Ovary (tissue), 9 donors: ENCODE data around the gene ATF6. TPM values are rescaled to one million over a fixed set of nuclear protein-coding genes. Genes with fewer than 3 reads are reported as not detected.

ENCODE experiments used
- DNase-seq, 5 donors: peaks; one replicate each; pipeline ENCODE4 v3.0.0-alpha.2; 2019 to 2020
- H3K27ac ChIP-seq, 2 donors: fragments of 200-600 bp; one replicate each; pipeline versions ENCODE4 v1.5.1 to v1.8.0; 2019 to 2022
- H3K27me3 ChIP-seq: fragments of 200-600 bp; one replicate; pipeline ENCODE4 v1.8.0; 2022
- H3K36me3 ChIP-seq: fragments of 200-600 bp; sonication (generic); one replicate; pipeline ENCODE4 v1.5.1; 2019
- H3K4me1 ChIP-seq: one replicate; pipeline ENCODE4 v1.8.1; 2013; ENCODE audit warnings: mild to moderate bottlenecking, moderate library complexity; ENCODE audit not compliant: insufficient read depth
- H3K4me3 ChIP-seq: fragments of 200-600 bp; sonication (generic); one replicate; pipeline ENCODE4 v1.5.1; 2017
- H3K9me3 ChIP-seq, 2 donors: fragments of 200-600 bp in 1 of 2; sonication (generic) in 1 of 2; one replicate each; pipeline versions ENCODE4 v1.5.1 to v1.8.1; 2013 to 2019; ENCODE audit warnings: mild to moderate bottlenecking in 1 of 2, moderate library complexity in 1 of 2
- EP300 ChIP-seq: sonication (generic); formaldehyde crosslinking; IDR thresholded peaks from one replicate; pipeline ENCODE4 v1.6.1; 2017; ENCODE audit warnings: antibody characterized with exemption
- POLR2A ChIP-seq: fragments of 450-650 bp; IDR thresholded peaks from one replicate; pipeline ENCODE4 v1.6.1; 2017; ENCODE audit warnings: antibody characterized with exemption, mild to moderate bottlenecking, moderate library complexity
- WGBS, 3 donors: extraction: QIAGEN DNeasy Blood & Tissue Kit in 1 of 3; methylation state at CpG; one replicate each; pipeline versions ENCODE4 v1.1.5 to v1.1.7; 2013 to 2017; 5-methylcytosine and 5-hydroxymethylcytosine counted together
- intact Hi-C, 4 donors: fragments of 100-400 bp; cut with DNase I; formaldehyde crosslinking; loops; one replicate each; pipeline versions ENCODE4 v1.11.0 to v1.15.1; 2022 to 2023
- polyA plus RNA-seq, 2 donors: library from polyadenylated mRNA; stranded (reverse); fragments of 200-250 nt in 1 of 2; fragments of 350-450 nt in 1 of 2; fragmentation: Illumina TruSeq in 1 of 2; extraction: RNeasy Lipid Tissue Mini Kit (QIAGEN cat#74804) in 1 of 2; gene quantifications; one replicate each; pipeline ENCODE4 v1.2.3, GENCODE V29; 2013 to 2014
- total RNA-seq, 7 donors: library from RNA; depleted of rRNA in 2 of 7; stranded (reverse); fragments of >200 nt in 2 of 7; fragmentation: NEBNext Ultra II Directional in 3 of 7; extraction: Animal tissue kit (Norgen Biotek cat#: 25700) in 3 of 7; gene quantifications; one replicate each; pipeline versions ENCODE4 v1.1.0 to v1.2.4, GENCODE V29; 2016 to 2023
- TF ChIP-seq, protein P1 (sequence below), 3 donors: fragments of 450-650 bp in 2 of 3; fragments of 200-600 bp in 1 of 3; IDR thresholded peaks; one replicate each; pipeline versions ENCODE4 v1.5.1 to v1.8.0; 2016 to 2022; ENCODE audit warnings: antibody characterized with exemption in 3 of 3, mild to moderate bottlenecking in 1 of 3
- donor health status: DM: no; HTN: no; CAD: no; lungs with moderate emphysema.
- donor health status: DM: no; HTN: no; CAD: no.
- donor health status: Bipolar disorder and iron deficiency.
- donor health status: DM: yes; HTN: yes; CAD: no.
- donor health status: DM: no; HTN: no; CAD: no.
- donor health status: DM: yes; HTN: yes; CAD: no.

The ATF6 gene
- total and polyA plus RNA-seq, 9 donors, result 7.9 to 31.3 (median 23.4) TPM

DNA sequence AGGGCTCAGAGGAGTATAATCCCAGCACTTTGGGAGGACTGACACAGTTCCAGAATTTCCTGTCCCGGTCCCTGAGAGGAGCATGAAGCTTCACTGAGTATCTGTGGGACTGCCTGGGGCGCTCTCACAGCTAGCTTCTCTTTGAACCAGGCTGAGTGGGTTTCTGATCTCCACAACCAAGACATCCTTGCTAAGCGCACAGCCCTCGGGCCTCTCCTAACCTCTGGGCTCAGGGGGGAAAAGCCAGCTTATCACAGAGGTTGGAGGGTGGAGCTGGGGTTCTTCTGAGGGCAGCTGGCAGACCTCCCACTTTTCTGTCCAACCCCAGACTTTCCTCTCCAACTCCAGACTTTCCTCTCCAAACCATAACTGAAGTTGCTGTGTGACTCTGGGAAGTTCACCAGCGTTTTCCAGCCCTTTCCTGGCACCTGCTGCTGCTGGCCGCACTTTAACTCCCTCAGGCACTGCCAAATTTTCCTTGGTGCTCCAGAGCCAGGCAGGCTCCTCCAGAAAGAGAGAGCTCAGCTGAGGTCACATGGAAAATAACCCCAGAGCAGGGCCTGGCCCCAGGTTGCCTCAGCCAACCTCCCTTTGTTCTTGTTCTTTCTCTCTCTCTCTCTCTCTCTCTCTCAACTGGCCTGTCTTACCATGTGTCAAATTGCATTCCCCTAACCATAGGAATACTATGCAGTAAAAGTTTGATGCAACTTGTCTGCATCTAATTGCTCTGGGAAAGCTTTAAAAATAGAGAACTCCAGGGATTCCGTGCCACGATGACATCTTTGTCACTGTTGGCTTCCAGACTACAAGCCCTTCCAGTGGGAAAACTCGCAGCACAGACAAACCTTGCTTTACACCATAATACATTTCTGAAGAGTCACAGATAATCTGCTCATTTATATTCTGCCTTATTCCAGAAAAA is 208.1 kb downstream of the ATF6 start:
- Histone ChIP-seq H3K4me1 (no peaks in the 10 kb centered on the region), H3K4me3 (no peak overlapping the region), H3K27me3 (no peaks in the 10 kb centered on the region), H3K27ac (no peak overlapping the region), H3K9me3 (no peaks in the 10 kb centered on the region), H3K36me3 (no peaks in the 10 kb centered on the region)
- intact Hi-C loops, result no loop called here
- TF ChIP-seq, protein P1, sequence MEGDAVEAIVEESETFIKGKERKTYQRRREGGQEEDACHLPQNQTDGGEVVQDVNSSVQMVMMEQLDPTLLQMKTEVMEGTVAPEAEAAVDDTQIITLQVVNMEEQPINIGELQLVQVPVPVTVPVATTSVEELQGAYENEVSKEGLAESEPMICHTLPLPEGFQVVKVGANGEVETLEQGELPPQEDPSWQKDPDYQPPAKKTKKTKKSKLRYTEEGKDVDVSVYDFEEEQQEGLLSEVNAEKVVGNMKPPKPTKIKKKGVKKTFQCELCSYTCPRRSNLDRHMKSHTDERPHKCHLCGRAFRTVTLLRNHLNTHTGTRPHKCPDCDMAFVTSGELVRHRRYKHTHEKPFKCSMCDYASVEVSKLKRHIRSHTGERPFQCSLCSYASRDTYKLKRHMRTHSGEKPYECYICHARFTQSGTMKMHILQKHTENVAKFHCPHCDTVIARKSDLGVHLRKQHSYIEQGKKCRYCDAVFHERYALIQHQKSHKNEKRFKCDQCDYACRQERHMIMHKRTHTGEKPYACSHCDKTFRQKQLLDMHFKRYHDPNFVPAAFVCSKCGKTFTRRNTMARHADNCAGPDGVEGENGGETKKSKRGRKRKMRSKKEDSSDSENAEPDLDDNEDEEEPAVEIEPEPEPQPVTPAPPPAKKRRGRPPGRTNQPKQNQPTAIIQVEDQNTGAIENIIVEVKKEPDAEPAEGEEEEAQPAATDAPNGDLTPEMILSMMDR (IDR thresholded peaks at IDR 0.05), result no peak
- no peak for TF ChIP-seq EP300
- no peak for TF ChIP-seq POLR2A
- 51 to 65% (median 60%) methylated on average over 9 of the region's 9 CpGs for WGBS, 3 donors
- no peak for DNase-seq

DNA sequence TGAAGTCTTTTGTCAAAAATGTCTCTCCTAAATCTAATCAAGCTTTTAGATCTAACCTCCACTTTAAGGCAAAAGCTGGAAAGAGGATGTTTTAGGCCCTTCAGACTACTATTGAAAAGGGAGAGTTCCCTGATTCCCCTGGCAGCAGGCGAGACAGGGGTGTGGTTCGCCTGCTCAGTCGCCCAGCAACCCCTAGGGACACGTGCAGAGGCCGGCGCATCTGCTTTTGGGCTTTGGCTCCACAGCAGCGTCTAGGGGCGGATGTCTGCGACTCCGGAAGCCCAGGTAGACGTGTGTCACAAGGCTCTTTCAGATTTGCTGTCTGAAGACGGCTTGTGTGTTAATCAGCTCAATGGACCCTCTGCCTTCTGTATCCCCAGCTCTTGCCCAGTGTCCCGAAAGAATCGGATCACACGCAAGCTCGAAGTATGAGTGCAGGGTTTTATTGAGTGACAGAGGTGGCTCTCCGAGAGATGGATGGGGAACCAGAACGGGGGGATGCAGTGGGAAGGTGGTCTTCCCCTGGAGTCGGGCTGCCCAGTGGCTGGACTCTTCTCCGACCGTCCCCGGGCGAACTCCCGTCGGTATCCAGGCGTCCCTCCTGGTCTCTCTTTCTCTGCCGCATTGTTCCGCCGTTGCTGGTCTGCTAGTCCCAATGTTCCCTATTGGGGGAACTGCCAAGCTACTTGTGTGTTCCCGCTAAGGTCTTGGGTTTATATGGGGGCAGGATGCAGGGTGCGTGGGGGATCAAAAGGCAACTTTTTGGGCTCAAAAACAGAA is 212.1 kb downstream of the ATF6 start:
- 94 to 96% (median 95%) methylated on average over 31 of the region's 31 CpGs for WGBS, 3 donors
- intact Hi-C loops, result no loop called here
- no peaks in the 10 kb centered on the region for H3K9me3 ChIP-seq
- no peak for DNase-seq
- TF ChIP-seq POLR2A (no peak), EP300 (no peak)
- TF ChIP-seq, protein P1 (IDR thresholded peaks at IDR 0.05), result no peak
- H3K4me3 ChIP-seq, result no peak overlapping the region
- H3K27me3 ChIP-seq, result no peaks in the 10 kb centered on the region
- H3K4me1 ChIP-seq, result no peaks in the 10 kb centered on the region
- no peak overlapping the region for H3K27ac ChIP-seq
- H3K36me3 ChIP-seq, result no peaks in the 10 kb centered on the region

DNA sequence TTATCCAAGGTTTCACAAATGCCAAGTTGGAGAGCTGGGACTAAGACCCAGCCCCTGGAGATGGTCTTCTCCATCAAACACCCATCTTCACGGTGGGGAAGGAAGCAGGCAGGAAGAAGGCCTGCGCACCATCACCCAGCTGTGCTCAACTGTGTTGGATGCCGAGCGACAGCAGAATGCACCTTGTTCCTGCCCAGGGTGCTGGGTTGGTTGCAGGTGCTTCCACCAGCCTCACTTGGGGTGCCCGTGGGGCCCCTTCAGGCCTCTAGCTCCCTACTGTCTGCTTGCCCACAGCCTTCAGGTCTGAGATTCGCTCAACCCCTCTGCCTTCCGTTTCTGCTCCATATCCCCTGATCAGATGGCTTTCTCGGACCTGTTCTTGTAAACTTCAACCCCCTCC is 215.0 kb downstream of the ATF6 start:
- intact Hi-C loops, result no loop called here
- Histone ChIP-seq H3K9me3 (no peaks in the 10 kb centered on the region), H3K4me3 (no peak overlapping the region), H3K27ac (no peak overlapping the region), H3K36me3 (no peaks in the 10 kb centered on the region), H3K27me3 (no peaks in the 10 kb centered on the region), H3K4me1 (no peaks in the 10 kb centered on the region)
- no peak for DNase-seq
- TF ChIP-seq POLR2A (no peak), EP300 (no peak)
- TF ChIP-seq, protein P1 (IDR thresholded peaks at IDR 0.05), result no peak
- WGBS, 3 donors, result 83 to 93% (median 90%) methylated on average over 8 of the region's 8 CpGs

DNA sequence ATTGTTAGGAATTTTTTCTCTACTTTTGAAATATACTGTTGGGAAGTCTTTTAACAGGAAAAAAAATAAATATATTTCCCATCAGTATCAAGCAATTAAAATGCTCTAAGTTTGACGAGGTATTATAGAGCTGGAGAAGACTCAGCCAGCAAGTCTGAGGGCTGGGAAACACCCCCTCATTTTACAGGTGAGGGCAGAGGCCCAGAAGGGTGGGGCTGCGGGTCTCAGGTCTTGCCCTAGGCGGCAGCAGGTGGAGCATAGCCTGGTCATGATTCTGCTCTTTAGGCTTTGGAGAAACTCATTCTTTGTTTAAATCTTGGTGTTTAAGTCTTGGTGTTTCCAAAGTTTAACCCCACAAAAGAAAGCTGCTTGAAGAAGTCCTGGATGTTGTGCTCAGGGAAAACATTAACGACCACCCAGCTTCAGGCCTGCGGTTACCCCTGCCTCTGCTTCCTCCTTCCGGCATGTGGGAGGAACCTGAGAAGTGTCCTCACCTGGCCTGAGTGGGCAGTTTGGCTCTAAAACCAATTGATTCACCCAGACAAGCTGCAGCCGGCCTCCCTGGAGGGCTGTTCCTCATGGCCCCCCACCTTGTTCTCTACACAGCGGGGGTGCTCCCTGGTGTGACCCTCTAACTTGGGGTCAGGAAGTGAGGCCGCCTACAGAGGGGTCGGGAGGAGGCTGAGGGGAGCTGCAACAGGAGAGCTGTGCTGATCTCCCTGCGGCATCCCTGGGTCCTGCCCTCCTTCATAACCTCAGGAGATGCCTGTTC is 215.8 kb downstream of the ATF6 start:
- H3K4me1 ChIP-seq, result no peaks in the 10 kb centered on the region
- H3K27ac ChIP-seq, result no peak overlapping the region
- intact Hi-C loops, result no loop called here
- H3K27me3 ChIP-seq, result no peaks in the 10 kb centered on the region
- WGBS, 3 donors, result 61 to 73% (median 67%) methylated on average over 11 of the region's 11 CpGs
- TF ChIP-seq, protein P1 (IDR thresholded peaks at IDR 0.05), result no peak
- TF ChIP-seq EP300 (no peak), POLR2A (no peak)
- H3K36me3 ChIP-seq, result no peaks in the 10 kb centered on the region
- no peak for DNase-seq
- H3K9me3 ChIP-seq, result no peaks in the 10 kb centered on the region
- H3K4me3 ChIP-seq, result no peak overlapping the region
